GM21528 (cell line): ENCODE measurements around the gene SLC19A3.
"Not testable (repeated sequence)": the region's sequence is repeated elsewhere in the genome, so short reads cannot be mapped to it uniquely, and the experiment has no call there.

Experiments
- ATAC-seq: cut with Tn5 transposase; IDR thresholded peaks from one replicate; pipeline ENCODE4 v1.9.1; 2021; ENCODE audit warnings: mild to moderate bottlenecking, moderate library complexity; ENCODE audit not compliant: unreplicated experiment, low FRiP score

The SLC19A3 gene

DNA sequence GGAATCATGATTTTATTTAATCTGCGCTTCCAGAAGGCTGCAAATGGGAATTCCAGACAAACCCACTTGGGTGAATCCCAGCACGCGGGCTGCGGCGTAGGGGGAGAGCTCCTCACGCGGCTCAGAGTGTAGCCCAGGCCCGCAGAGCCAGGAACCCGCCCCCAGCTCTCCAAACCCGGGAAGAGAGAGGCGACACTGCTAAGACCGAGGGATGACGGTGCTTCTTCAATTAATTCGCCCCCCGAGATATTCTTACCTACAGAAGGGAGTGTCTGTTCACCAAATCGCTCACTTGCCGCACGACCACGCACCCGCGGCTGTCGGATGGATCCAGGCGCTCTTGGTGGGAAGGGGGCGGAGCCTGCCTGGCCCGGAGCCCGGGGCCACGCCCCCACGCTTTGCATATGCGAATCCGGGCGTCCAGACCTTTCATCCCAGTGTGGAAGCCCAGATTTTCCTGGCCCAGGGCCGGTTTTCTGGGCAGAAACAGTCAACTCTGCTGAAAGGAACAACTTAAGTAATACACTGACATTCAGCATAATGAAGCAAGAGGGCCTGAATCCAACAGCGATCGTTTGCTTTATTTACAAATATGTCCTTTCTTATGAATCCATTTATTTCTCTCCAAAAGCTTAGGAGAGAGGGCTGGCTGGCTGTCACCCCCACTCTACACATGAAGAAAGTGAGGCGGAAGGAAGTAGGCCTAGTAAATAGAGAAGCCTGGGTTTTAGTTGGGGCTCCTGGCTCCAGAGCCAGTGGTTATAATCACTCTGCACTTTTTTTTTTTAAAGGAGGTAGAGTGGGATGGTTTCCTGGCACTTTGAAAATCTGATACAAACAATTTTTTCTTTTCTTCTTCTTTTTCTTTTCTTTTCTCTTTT lies at the start of gene SLC19A3:
Gene SLC19A3 (minus strand): TSS at position 342 of the 881 bp plus-strand sequence. CDS start 15,710 bp downstream, outside the sequence.
- no peak for ATAC-seq

DNA sequence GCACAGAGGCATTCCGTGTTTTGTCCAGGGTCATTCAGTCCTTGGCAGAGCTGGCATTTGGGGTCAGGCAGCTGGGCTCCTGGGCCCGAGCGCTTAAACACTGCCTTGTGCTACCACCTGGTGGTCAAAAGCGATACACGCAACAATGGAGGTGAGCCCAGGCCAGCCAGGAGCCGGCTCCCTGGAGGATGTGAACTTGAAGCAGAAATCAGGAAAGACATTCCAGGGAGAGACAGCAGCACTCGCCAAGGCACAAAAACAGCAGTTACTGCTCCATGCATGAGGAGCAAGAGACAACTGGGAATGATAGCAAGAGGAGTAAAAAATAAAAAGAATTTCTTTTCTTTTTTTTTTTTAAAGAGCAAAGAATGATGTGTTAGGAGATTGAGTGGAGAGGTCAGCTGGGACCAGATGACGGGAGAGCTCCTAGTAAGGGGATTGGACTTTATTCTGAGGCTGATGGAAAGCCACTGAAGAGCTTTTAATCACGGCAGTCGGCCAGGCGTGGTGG lies 48.6 kb upstream of the SLC19A3 start:
- peak; percentile 96 for ATAC-seq

- peak; percentile 17 for ATAC-seq
These were observed 48.1 kb upstream of the SLC19A3 start for GRCh38 chr2:227765788-227766372.

GRCh38 chr2:227761740-227762476 lies 44.1 kb upstream of the SLC19A3 start:
- no peak for ATAC-seq

- no peak for ATAC-seq
These were observed 41.7 kb upstream of the SLC19A3 start for GRCh38 chr2:227759411-227760118.

- ATAC-seq = not testable (repeated sequence)
These were observed 38.4 kb upstream of the SLC19A3 start for GRCh38 chr2:227756261-227756660.

DNA sequence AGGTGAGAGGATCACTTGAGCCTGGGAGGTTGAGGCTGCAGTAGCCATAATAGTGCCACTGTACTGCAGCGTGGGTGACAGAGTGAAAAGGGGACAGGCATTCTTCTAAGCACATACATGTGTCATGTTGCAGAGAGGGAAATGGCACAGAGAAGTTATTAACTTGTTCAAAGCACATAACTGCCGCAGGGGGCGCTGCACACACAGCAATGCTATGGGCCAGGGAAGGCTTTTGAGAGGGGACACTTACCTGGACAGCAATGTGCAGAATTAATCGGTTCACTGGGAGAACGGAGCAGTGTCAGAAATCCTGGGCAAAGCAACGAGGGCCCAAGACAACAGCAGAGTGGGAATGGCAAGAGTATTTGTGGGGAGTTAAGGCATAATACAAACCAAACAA lies 30.3 kb upstream of the SLC19A3 start:
- no peak for ATAC-seq

DNA sequence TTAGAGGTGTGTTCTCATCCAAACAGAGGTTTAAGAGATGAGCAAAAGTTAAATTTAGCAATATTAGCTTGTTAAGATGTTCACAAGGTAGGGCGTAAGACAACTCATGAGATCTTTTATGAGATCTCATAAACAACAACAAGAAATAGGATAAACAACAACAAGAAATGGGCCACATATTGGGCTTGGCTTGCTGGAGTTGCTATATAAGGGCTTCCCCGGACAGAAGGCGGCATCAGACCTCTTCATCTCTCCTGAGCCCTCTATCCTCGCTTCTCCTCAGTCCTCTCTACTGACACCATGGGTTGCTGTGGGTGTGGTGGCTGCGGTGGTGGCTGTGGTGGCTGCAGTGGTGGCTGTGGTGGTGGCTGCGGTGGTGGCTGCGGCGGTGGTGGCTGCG lies 27.8 kb upstream of the SLC19A3 start, which contains the start of gene SCYGR8:
Gene SCYGR8 (plus strand): TSS at position 301 of the 400 bp plus-strand sequence. CDS start 0 bp downstream, at position 301.
- ATAC-seq = no peak

- ATAC-seq = not testable (repeated sequence)
These were observed 22.9 kb upstream of the SLC19A3 start for GRCh38 chr2:227740705-227741104.

- ATAC-seq = no peak
These were observed 21.5 kb upstream of the SLC19A3 start for GRCh38 chr2:227739351-227739750.

- no peak for ATAC-seq
These were observed 10.2 kb upstream of the SLC19A3 start, which contains the start of gene SCYGR7 for GRCh38 chr2:227728035-227728434. SCYGR7 (plus strand) TSS chr2:227728335; CDS start chr2:227728335, 0 bp downstream.

- no peak for ATAC-seq
These were observed 6.7 kb upstream of the SLC19A3 start, which contains the start of gene SCYGR6 for GRCh38 chr2:227724394-227725039. SCYGR6 (minus strand) TSS chr2:227724757; CDS start chr2:227724757, 0 bp downstream.

GRCh38 chr2:227722821-227723220 lies 5.0 kb upstream of the SLC19A3 start:
- not testable (repeated sequence) for ATAC-seq

GRCh38 chr2:227720680-227721079 lies 2.9 kb upstream of the SLC19A3 start:
- ATAC-seq = no peak

GRCh38 chr2:227719641-227720040 lies 1.8 kb upstream of the SLC19A3 start:
- ATAC-seq = no peak

DNA sequence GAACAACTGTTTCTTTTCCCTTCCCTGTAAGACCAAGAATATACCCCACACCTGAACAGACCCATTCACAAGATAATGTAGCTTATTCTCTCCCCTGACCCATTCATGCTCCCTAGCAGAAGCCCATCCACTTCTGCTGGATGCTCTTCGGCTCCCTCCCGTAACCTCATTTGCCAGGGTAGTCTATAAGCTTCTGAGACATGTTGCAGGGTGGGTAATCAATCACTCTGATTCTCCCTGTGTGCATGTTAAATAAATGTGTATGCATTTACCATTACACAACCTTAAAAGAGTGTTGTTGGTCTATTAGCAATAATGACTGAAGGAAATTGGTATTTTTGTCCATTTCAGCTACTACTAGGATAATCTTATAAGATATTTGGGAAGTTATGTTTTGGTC lies 1.3 kb downstream of the SLC19A3 start:
- no peak for ATAC-seq

- ATAC-seq = no peak
These were observed 4.5 kb downstream of the SLC19A3 start for GRCh38 chr2:227713291-227713690.

GRCh38 chr2:227710986-227711385 lies 6.8 kb downstream of the SLC19A3 start:
- ATAC-seq = no peak

DNA sequence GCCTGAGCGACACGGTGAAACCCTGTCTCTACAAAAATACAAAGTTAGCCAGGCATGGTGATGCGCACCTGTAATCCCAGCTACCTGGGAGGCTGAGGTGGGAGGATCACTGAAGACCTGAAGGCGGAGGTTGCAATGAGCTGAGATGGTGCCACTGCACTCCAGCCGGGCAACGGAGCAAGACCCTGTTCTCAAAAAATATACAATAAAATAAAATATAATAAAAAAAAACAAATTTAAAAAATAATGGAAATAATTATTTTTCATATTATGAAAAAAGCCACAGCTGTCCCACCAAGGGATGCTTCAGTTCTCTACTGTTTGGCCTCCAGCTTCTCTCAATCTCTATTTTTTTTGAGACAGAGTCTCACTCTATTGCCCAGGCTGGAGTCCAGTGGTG lies 10.4 kb downstream of the SLC19A3 start:
- no peak for ATAC-seq
